ENCODE results near the gene OR51D1. TPM values are rescaled to one million over a fixed set of nuclear protein-coding genes. Genes with fewer than 3 reads are reported as not detected.

The OR51D1 gene
- total RNA-seq, 1 donor from 2014 or later, result not detected

DNA sequence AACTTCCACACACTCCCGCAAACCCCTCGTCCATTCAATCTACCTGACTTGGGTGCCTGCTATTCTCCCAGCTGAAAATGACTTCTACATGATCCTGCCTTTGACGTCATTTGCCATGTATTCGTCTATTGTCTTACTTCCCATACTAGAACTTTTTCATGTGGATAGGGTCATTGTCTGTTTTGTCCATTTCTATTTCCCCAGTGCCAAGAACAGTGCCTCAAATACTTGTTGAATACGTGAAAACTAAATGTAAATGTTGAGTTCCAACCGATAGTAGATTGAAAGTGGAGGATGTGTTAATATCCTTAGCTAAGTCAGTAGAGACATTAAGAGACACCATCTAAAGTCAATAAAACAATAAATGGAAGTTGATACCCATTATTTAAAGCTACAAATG, 30.2 kb upstream of the OR51D1 start:
- no peaks in the 10 kb centered on the region for H3K9me3 ChIP-seq
- no peak for ATAC-seq
- peak overlapping the region; percentile 71 for H3K4me3 ChIP-seq

DNA sequence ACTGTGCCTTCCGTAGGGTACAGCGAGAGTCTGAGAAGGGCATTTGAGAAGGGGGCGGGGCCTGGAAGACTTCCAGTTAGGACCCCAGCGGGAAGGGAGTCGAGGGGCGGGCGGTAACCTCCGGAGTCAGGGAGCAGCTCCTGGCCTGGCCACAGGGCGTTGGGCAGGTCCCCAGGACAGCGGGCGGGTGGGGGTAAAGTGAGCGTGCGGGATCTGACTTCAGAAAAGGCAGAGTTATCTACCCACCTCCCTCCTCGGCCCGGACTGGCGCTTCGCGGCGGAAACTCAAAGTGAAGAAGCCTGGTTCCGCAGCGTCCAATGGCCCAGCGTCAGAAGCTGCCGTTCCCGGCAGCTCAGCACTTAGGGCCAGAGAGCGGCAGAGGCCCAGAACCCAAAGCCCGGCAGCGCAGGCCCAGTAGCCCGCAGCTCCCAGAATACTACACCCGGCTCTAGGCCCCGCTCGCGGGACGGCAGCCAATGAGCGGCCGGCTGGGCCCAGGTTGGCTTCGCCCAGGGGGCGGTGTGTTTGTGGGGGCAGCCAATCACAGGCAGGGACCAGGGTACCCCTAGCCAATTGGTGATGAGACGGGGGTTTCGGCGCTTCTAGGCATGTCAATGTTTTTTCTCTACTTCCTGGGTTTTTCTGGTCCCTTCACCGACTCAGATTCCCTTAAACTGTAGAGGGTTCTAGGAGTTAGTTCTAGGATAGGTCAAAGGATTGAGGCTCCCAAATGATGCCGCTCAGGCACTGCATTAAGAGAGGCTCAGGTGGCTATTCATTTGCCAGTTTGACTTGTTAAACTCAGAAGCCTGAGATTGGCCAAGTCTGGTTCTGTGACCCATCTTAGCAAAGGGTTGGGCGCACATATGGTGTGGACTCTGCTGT, 29.3 kb upstream of the OR51D1 start, which contains the start of gene TRIM68:
Gene TRIM68 (minus strand): TSS at position 451 of the 886 bp plus-strand sequence. CDS start 2,727 bp downstream, outside the sequence.
- ATAC-seq (peak; percentile 100), DNase-seq (peak; percentile 99)
- Histone ChIP-seq H3K4me3 (peak within 1 kb of the TSS; percentile 71), H3K27ac (peak within 1 kb of the TSS; percentile 92), H3K9me3 (no peaks in the 10 kb centered on the region), H3K4me1 (peaks cover 13% of the 10 kb centered on the region), H3K36me3 (peaks cover 24% of the 10 kb centered on the region), H3K27me3 (no peaks in the 10 kb centered on the region)
- TF ChIP-seq, protein P1, sequence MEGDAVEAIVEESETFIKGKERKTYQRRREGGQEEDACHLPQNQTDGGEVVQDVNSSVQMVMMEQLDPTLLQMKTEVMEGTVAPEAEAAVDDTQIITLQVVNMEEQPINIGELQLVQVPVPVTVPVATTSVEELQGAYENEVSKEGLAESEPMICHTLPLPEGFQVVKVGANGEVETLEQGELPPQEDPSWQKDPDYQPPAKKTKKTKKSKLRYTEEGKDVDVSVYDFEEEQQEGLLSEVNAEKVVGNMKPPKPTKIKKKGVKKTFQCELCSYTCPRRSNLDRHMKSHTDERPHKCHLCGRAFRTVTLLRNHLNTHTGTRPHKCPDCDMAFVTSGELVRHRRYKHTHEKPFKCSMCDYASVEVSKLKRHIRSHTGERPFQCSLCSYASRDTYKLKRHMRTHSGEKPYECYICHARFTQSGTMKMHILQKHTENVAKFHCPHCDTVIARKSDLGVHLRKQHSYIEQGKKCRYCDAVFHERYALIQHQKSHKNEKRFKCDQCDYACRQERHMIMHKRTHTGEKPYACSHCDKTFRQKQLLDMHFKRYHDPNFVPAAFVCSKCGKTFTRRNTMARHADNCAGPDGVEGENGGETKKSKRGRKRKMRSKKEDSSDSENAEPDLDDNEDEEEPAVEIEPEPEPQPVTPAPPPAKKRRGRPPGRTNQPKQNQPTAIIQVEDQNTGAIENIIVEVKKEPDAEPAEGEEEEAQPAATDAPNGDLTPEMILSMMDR (IDR thresholded peaks at IDR 0.05), result no peak
- intact Hi-C loops (cut with DNase I), result no loop called here

More for the DNA sequence above, 30.2 kb upstream of the OR51D1 start:
- Histone ChIP-seq H3K4me1 (peaks cover 13% of the 10 kb centered on the region), H3K27ac (peak overlapping the region; percentile 92), H3K27me3 (no peaks in the 10 kb centered on the region), H3K36me3 (peaks cover 31% of the 10 kb centered on the region)
- no peak for DNase-seq
- intact Hi-C loops (cut with DNase I), result no loop called here
- TF ChIP-seq, protein P1 (IDR thresholded peaks at IDR 0.05), result no peak

DNA sequence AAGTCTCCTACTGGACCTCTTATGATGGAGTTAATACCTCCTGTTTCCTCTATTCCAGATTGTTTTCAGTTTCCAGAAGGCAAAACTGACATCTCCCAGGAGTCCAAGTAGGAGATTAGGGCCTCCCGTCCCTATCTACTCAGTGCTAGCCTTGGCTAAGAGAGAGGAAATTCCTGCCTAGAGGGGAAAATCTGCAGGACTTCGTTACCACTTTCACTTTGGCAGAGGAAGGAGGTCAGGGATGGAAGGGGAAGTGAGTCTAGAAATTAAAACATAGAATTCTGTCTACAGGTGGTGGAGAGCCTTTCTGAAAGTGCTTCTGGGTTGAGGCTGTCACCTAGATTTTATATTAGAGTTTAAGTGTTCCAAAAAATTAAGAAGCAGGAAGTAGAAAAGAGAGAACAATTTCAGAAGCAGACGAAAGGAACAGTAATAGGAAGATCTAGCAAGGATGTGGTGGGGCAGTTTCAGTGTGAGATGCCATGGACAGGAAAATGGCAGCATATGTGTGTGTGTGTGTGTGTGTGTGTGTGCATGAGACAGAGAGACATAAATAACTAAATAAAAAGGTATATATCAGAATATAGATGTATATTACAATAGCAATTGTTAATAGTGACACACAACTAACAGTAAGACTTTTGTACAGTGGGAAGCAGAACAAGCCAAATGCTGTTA, 26.9 kb upstream of the OR51D1 start:
- peaks cover 2% of the 10 kb centered on the region for H3K36me3 ChIP-seq
- H3K9me3 ChIP-seq, result no peaks in the 10 kb centered on the region
- H3K4me3 ChIP-seq, result peak overlapping the region; percentile 14
- no peak for DNase-seq
- intact Hi-C loops (cut with DNase I), result no loop called here
- H3K4me1 ChIP-seq, result peaks cover 13% of the 10 kb centered on the region
- H3K27ac ChIP-seq, result peak overlapping the region; percentile 2
- TF ChIP-seq, protein P1 (IDR thresholded peaks at IDR 0.05), result no peak
- ATAC-seq, result no peak
- H3K27me3 ChIP-seq, result no peaks in the 10 kb centered on the region

DNA sequence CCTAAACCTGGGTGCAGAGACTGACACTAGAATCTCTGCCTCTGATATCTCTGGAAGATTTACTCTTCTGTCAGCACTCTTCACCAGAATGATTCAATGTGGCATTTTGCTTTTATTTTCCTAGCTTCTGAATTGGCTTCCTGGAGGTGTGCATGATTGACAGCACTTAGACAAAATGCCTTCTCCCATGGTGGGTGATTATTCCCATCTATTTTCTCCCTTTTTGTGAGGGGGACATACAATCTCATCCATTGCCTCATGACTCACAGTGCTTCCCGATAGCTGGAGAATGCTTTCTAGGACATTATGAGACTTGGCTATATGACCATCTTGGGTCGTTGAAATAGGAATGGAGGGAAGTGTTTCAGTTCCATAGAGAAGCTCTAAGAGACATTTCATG, 25.3 kb upstream of the OR51D1 start:
- Histone ChIP-seq H3K27me3 (no peaks in the 10 kb centered on the region), H3K9me3 (no peaks in the 10 kb centered on the region), H3K4me1 (peaks cover 5% of the 10 kb centered on the region), H3K27ac (no peak overlapping the region), H3K4me3 (no peak overlapping the region), H3K36me3 (no peaks in the 10 kb centered on the region)
- intact Hi-C loops (cut with DNase I), result no loop called here
- DNase-seq (no peak), ATAC-seq (no peak)
- TF ChIP-seq, protein P1 (IDR thresholded peaks at IDR 0.05), result no peak

DNA sequence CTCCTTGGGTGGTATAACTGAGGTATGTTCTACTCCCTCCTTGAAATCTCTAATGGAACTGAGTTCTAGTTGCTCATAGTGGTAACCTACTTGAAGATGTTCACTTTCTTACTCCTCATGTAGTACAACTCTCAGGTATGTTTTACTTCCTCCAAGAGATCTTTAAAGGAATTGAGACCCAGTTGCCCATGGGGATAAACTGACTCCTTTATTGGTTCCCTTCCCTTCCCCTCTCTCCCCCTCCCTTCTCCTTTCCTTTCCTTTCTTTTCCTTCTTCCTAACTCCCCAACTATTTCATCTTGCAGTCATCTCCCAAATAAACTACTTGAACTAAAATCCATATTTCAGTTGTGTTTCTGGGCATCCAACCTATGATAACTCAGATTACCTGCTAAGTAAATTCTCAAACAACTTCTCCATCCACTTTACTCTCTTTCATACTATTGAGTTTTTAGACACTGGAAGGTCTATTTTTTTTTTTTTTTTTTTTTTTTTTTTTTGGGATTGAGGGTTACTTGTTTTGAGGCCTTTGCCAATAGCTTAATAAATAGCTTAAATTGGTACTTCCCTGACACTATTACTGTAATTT, 21.3 kb upstream of the OR51D1 start:
- Histone ChIP-seq H3K36me3 (no peaks in the 10 kb centered on the region), H3K4me3 (no peak overlapping the region), H3K9me3 (no peaks in the 10 kb centered on the region), H3K4me1 (no peaks in the 10 kb centered on the region), H3K27ac (no peak overlapping the region), H3K27me3 (no peaks in the 10 kb centered on the region)
- DNase-seq, result no peak
- ATAC-seq, result no peak
- intact Hi-C loops (cut with DNase I), result no loop called here
- TF ChIP-seq, protein P1 (IDR thresholded peaks at IDR 0.05), result no peak
